Putamen (tissue), 1 donor: ENCODE measurements around the gene MAP2K3.

Source experiments
- DNase-seq: peaks from one replicate; pipeline ENCODE4 v3.0.0-alpha.2; 2016; ENCODE audit warnings: low spot score

MAP2K3 gene

DNA sequence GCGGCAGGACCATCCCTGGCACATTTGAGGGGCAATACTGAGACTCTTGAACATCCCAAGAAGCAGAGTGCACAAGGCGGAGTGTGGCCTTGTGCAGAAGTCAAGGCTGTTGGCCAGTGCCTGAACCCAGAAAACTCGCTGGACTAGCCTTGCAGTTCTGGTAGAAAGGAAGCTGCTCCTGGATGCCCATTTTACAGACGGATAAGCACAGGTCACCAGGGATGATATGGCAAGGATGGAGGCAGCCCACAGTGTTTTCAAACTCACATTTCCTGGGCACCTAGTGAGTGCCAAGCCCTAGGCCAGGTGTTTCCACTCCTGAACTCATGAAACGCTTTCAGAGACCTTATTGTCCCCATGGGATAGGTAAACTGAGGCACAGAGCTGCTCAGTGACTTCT is 1.7 kb upstream of the MAP2K3 start:
- DNase-seq, result no peak

- no peak for DNase-seq
Measured at GRCh38 chr17:21283482-21284318, 811 bp upstream of the MAP2K3 start.

DNA sequence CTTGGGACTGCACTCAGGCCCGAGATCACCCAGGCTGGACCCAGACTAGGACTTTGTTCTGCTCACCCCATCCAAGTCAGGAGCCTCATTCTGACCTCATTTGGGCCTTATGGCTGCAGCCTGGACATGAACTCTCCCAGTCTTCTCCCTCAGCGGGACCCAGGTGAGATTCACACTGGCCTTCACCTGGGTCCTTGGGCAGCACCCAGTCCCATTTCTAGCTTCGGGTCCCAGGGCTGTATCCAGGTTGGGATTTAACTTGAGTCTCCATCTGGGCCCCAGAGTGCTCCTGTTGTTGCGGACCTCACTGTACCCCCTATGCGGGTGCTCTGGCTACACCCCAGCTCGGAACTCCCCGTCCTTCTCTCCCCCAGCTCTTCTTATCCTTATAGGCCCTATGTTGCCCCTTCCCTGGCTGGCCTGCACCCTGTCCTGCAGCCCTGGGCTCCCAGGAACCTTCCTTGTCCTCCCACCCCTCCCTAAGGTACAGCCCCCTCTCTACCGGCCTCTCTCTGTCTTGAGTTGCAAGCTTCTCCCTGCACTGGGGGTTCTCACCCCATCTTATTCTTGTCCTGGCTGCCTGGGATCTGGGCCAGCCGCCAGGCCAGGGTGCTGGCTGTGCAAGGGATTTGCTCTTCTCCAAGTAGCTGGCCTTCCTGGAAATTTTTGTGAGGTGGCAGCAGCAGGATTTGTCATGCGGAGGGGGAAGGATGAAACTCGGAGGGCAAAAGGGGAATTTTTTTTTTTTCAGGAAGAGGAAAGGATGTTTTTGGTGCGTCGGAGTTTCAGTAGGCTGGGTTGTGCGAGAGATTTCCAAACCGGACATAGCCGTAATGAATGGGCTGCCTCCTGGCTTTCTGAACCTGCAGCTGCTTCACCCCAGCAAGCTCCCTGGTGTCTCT is 904 bp downstream of the MAP2K3 start:
- DNase-seq, result no peak

GRCh38 chr17:21286066-21286770 is 1.7 kb downstream of the MAP2K3 start:
- DNase-seq, result no peak

- no peak for DNase-seq
Measured at GRCh38 chr17:21286909-21287702, 2.6 kb downstream of the MAP2K3 start.

DNA sequence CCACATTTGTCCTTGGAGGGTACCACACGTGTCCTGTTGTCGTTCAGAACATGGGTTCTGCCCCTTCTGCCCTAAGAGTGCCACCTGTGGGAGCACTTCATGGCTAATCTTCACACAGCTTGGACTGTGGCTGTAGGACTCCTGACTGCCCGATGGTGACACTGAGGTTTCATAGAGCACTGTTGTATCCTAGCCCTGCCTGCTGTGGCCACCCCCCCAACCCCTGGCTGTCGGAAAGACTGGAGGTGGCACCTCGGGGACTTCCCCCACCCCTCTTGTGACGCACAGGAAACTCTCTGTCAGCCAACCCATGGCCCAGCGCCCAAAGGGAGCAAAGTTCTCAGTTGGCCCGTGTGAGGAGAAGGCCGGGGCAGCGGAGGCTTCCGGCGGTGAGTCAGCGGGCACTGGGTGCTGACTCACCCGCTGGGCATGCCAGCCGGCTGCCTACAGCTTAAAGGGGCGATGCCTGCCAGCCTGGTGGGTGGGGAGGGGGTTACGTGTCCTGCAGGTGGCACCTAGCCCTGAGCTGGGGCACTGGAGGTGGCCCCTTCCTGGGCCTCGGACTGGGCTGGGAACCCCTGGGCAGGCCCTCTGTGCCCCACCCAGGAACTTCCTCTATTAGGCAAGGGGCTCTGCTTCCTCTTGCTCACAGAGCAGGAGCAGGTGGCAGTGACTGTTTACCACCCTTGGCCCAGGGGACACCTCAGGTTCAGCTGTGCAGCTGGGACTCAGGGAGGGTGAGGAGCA is 3.4 kb downstream of the MAP2K3 start:
- DNase-seq, result peak; percentile 80

DNA sequence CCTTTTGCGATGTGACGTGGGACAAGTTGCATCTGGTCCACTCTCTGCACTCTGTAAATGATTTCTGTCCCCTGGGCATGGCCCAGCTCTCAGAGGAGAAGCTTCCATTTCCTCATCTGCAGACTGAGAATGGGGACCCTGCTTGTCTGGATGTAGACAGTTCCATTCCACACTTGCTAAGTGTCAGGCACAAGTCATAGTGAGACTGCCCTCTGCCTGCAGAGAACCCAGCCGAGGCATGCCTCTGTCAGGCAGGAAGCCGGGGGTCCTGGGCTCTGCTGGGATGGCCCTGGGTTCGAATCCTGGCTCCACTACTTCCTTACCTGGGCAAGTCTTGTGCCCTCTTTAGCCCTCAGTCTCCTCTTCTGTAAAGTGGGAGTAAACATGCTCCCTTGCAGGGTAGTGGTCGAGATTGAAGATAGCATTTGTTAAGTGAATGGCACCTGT is 4.1 kb downstream of the MAP2K3 start:
- no peak for DNase-seq

GRCh38 chr17:21289175-21289901 is 4.8 kb downstream of the MAP2K3 start:
- DNase-seq, result no peak

GRCh38 chr17:21289902-21290571 is 5.5 kb downstream of the MAP2K3 start:
- DNase-seq, result no peak

- DNase-seq, result no peak
Measured at GRCh38 chr17:21291357-21291756, 6.8 kb downstream of the MAP2K3 start.

- DNase-seq, result no peak
Measured at GRCh38 chr17:21291862-21292261, 7.4 kb downstream of the MAP2K3 start.

- DNase-seq, result no peak
Measured at GRCh38 chr17:21292867-21293830, 8.6 kb downstream of the MAP2K3 start.

DNA sequence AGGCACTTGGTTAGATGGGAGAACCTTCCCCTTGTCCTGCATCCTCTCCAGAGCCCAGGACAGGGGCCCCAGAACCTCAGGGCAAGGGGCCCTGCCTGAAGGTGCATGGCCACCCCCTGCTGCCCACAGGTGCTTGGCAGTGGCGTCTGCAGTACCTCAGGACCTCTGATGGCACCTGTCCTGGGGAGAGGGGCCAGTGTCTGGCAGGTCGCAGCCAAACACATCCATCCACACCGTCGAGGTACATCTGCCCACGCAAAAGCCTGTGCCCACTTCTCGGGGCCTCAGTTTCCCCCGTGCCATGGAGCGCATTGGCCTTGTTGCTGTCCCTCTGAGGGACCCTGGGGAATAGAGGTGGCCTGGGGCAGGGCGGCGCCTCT is 9.3 kb downstream of the MAP2K3 start:
- no peak for DNase-seq

GRCh38 chr17:21294321-21295035 is 10.0 kb downstream of the MAP2K3 start:
- DNase-seq, result no peak

- no peak for DNase-seq
Measured at GRCh38 chr17:21295036-21295952, 10.8 kb downstream of the MAP2K3 start.
